Epithelial cell of esophagus (primary cell): ENCODE results near the gene JARID2.
"Not testable (repeated sequence)": the region's sequence is repeated elsewhere in the genome, so short reads cannot be mapped to it uniquely, and the experiment has no call there.

Experiments used
- DNase-seq: peaks from one replicate; pipeline ENCODE4 v3.0.0; 2010; ENCODE audit warnings: low read depth
- H3K4me3 ChIP-seq: 2 replicates; pipeline ENCODE4 v1.5.1; 2011; ENCODE audit warnings: mild to moderate bottlenecking, low read length, control low read depth
- CTCF ChIP-seq: IDR thresholded peaks from 2 replicates; pipeline ENCODE4 v1.5.1; 2011; ENCODE audit warnings: low read depth, mild to moderate bottlenecking, low read length, control low read depth, inconsistent platforms; ENCODE audit not compliant: insufficient read depth; ENCODE audit errors: missing control alignments

JARID2 gene

GRCh38 chr6:15413466-15414234, 167.8 kb downstream of the JARID2 start:
- DNase-seq, result peak; percentile 66
- no peak for TF ChIP-seq CTCF
- no peak overlapping the region for H3K4me3 ChIP-seq

GRCh38 chr6:15414235-15414612, 168.4 kb downstream of the JARID2 start:
- H3K4me3 ChIP-seq, result no peak overlapping the region
- no peak for DNase-seq
- no peak for TF ChIP-seq CTCF

- DNase-seq, H3K4me3 ChIP-seq: not testable (repeated sequence)
Observed at GRCh38 chr6:15415622-15416021, 169.8 kb downstream of the JARID2 start.

GRCh38 chr6:15416932-15417509, 171.2 kb downstream of the JARID2 start:
- peak; percentile 66 for DNase-seq
- TF ChIP-seq CTCF, result no peak
- no peak overlapping the region for H3K4me3 ChIP-seq

- DNase-seq, result peak; percentile 93
- no peak for TF ChIP-seq CTCF
- no peak overlapping the region for H3K4me3 ChIP-seq
Observed at GRCh38 chr6:15417811-15418210, 171.9 kb downstream of the JARID2 start.

- no peak overlapping the region for H3K4me3 ChIP-seq
- no peak for TF ChIP-seq CTCF
- DNase-seq, result no peak
Observed at GRCh38 chr6:15419493-15419892, 173.6 kb downstream of the JARID2 start.

GRCh38 chr6:15420959-15421438, 175.1 kb downstream of the JARID2 start:
- no peak for DNase-seq
- TF ChIP-seq CTCF, result no peak
- H3K4me3 ChIP-seq, result no peak overlapping the region
